Smooth muscle cell (in vitro differentiated cells): ENCODE data around the gene PTPRB. TPM values are rescaled to one million over a fixed set of nuclear protein-coding genes. Genes with fewer than 3 reads are reported as not detected.

Source experiments
- DNase-seq: peaks from one replicate; lab custom pipeline; 2025; ENCODE audit not compliant: unreplicated experiment; lab: John Stamatoyannopoulos, UW
- H2AFZ ChIP-seq: fragments of 200-600 bp; sonication (generic); 2 replicates; pipeline ENCODE4 v1.6.0; 2016; ENCODE audit warnings: antibody characterized with exemption, low read depth, mild to moderate bottlenecking
- H3F3A ChIP-seq: fragments of 200-600 bp; sonication (generic); 2 replicates; pipeline ENCODE4 v1.6.0; 2017; ENCODE audit warnings: antibody characterized with exemption, low read depth
- H3K27ac ChIP-seq: fragments of 200-600 bp; sonication (generic); 2 replicates; pipeline ENCODE4 v1.5.1; 2016; ENCODE audit warnings: low read depth, mild to moderate bottlenecking
- H3K27me3 ChIP-seq: fragments of 200-600 bp; sonication (generic); 2 replicates; pipeline ENCODE4 v1.6.1; 2016; ENCODE audit warnings: low read depth, mild to moderate bottlenecking
- H3K36me3 ChIP-seq: fragments of 200-600 bp; sonication (generic); 2 replicates; pipeline ENCODE4 v1.5.1; 2016; ENCODE audit warnings: low read depth
- H3K4me1 ChIP-seq: fragments of 200-600 bp; sonication (generic); 2 replicates; pipeline ENCODE4 v1.5.1; 2016; ENCODE audit warnings: low read depth
- H3K4me2 ChIP-seq: fragments of 200-600 bp; sonication (generic); 2 replicates; pipeline ENCODE4 v1.6.0; 2016; ENCODE audit warnings: mild to moderate bottlenecking
- H3K4me3 ChIP-seq: fragments of 200-600 bp; sonication (generic); 2 replicates; pipeline ENCODE4 v1.5.1; 2016; ENCODE audit warnings: mild to moderate bottlenecking
- H3K79me2 ChIP-seq: fragments of 200-600 bp; sonication (generic); 2 replicates; pipeline ENCODE4 v1.6.0; 2016; ENCODE audit warnings: low read depth, mild to moderate bottlenecking
- H3K9ac ChIP-seq: fragments of 200-600 bp; sonication (generic); 2 replicates; pipeline ENCODE4 v1.6.0; 2016; ENCODE audit warnings: low read depth
- H3K9me3 ChIP-seq: fragments of 200-600 bp; sonication (generic); replicated peaks from 2 replicates; pipeline ENCODE4 v1.5.1; 2016; ENCODE audit warnings: low read depth
- H4K20me1 ChIP-seq: fragments of 200-600 bp; sonication (generic); 2 replicates; pipeline ENCODE4 v1.6.0; 2016; ENCODE audit warnings: low read depth
- WGBS: methylation state at CpG from one replicate; pipeline ENCODE4 v1.1.7; 2016; ENCODE audit warnings: low lambda C conversion rate; 5-methylcytosine and 5-hydroxymethylcytosine counted together
- polyA plus RNA-seq: library from polyadenylated mRNA; unstranded; fragments of >200 nt; fragmentation: Nextera tagmentation; extraction: Ambion mirVana; gene quantifications from 2 replicates; pipeline ENCODE4 v1.2.1, GENCODE V29; 2016
- total RNA-seq: library from RNA; depleted of rRNA; stranded (reverse); fragments of >200 nt; gene quantifications from 2 replicates; pipeline ENCODE4 v1.2.3, GENCODE V29; 2014
- TF ChIP-seq, protein P1 (sequence below): fragments of 200-600 bp; sonication (generic); IDR thresholded peaks from 2 replicates; pipeline ENCODE4 v1.5.1; 2017; ENCODE audit warnings: borderline replicate concordance, mild to moderate bottlenecking, antibody characterized with exemption; ENCODE audit not compliant: insufficient read depth, poor library complexity, severe bottlenecking

The PTPRB gene
- total and polyA plus RNA-seq, 2 experiments from 2014 or later, result 0.56 to 7.3 TPM

DNA sequence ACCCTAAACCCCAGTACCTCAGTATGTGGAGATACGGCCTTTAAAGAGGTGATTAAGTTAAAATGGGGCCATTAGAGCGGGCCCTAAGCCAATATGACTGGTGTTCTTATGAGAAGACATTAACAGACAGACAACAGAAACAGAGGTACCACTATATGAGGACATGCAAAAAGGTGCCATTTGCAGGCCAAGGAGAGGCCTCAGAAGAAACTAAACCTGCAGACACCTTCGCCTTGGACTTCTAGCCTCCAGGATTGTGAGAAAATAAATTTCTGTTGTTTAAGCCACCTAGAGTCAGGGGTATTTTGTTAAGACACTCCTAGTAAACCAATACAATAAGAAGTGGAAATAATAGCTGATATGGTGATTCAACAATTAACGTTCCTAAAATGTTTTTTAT lies 32.6 kb downstream of the PTPRB start:
- Histone ChIP-seq H3K4me1 (peaks cover 15% of the 10 kb centered on the region), H3K9ac (no peak overlapping the region), H3K27me3 (no peaks in the 10 kb centered on the region), H3K27ac (no peak overlapping the region), H3K4me3 (no peak overlapping the region), H4K20me1 (no peaks in the 10 kb centered on the region), H3K4me2 (no peak overlapping the region), H3F3A (peaks cover 4% of the 10 kb centered on the region), H3K9me3 (peaks cover 4% of the 10 kb centered on the region), H2AFZ (no peak overlapping the region), H3K79me2 (no peaks in the 10 kb centered on the region), H3K36me3 (no peaks in the 10 kb centered on the region)
- TF ChIP-seq, protein P1, sequence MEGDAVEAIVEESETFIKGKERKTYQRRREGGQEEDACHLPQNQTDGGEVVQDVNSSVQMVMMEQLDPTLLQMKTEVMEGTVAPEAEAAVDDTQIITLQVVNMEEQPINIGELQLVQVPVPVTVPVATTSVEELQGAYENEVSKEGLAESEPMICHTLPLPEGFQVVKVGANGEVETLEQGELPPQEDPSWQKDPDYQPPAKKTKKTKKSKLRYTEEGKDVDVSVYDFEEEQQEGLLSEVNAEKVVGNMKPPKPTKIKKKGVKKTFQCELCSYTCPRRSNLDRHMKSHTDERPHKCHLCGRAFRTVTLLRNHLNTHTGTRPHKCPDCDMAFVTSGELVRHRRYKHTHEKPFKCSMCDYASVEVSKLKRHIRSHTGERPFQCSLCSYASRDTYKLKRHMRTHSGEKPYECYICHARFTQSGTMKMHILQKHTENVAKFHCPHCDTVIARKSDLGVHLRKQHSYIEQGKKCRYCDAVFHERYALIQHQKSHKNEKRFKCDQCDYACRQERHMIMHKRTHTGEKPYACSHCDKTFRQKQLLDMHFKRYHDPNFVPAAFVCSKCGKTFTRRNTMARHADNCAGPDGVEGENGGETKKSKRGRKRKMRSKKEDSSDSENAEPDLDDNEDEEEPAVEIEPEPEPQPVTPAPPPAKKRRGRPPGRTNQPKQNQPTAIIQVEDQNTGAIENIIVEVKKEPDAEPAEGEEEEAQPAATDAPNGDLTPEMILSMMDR, result no peak
- 97% methylated on average over 4 of the region's 4 CpGs for WGBS
- no peak for DNase-seq

DNA sequence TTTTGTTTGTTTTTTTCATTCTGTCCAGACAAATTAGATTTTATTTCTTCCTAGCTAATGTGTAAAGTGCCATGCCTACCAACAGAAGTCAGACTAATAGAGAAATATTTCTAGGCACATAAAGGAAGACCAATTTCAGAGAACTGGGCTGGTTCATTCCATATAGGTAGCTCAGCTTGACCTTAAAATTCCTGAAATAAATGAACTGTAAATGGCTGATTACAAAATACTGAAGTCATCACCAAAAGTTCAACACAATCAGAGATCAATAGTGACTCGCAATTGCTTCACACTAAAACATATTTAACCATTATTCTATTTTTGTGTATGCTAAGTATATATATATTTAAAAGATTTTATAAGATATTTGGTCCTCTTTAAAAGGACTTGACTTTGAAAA lies 34.2 kb downstream of the PTPRB start:
- Histone ChIP-seq H4K20me1 (no peaks in the 10 kb centered on the region), H3K4me3 (no peak overlapping the region), H3K27ac (no peak overlapping the region), H3K9me3 (peaks cover 4% of the 10 kb centered on the region), H3K36me3 (no peaks in the 10 kb centered on the region), H3K79me2 (no peaks in the 10 kb centered on the region), H3K9ac (no peak overlapping the region), H3F3A (no peaks in the 10 kb centered on the region), H3K27me3 (no peaks in the 10 kb centered on the region), H2AFZ (no peak overlapping the region), H3K4me1 (peaks cover 8% of the 10 kb centered on the region), H3K4me2 (no peak overlapping the region)
- 94% methylated on average over 1 of the region's 1 CpG for WGBS
- TF ChIP-seq, protein P1, result no peak
- no peak for DNase-seq

DNA sequence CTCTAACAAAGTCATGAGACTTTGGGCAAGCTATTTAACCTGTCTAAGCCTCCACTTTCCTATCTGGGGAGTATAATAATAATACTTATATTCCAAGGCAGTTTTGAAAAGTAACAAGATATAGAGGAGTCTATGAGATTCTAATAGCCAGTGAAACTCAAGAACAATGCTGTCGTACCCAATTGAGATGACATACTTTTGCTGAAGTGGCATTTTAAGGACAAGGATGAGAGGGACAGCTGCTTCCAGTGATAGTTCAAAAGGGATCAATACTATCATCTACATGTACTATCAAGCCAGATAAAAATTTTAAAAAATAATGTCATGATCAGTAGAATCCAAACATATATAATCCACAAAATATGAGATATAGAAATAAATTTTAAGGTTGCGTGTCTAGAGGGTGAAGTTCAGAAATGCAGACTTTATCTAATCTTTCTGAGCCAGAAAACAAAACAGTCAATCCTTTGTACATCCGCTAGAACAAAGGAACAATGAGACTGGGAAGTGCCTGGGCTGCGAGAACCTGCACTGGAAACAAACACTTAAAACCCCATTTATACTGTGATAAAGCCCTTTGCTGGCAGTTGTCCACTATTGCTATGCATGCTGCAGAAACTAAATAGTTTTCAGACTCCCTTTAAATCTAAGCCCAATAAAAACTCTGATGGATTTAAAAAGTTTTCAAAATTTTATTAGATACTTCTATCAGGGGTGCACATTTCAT lies 38.6 kb downstream of the PTPRB start:
- no peak overlapping the region for H3K4me3 ChIP-seq
- H3K9ac ChIP-seq, result no peak overlapping the region
- WGBS, result 82% methylated on average over 4 of the region's 4 CpGs
- no peaks in the 10 kb centered on the region for H4K20me1 ChIP-seq
- no peaks in the 10 kb centered on the region for H3K36me3 ChIP-seq
- no peak overlapping the region for H3K4me2 ChIP-seq
- no peaks in the 10 kb centered on the region for H3K9me3 ChIP-seq
- no peak overlapping the region for H2AFZ ChIP-seq
- H3F3A ChIP-seq, result no peaks in the 10 kb centered on the region
- TF ChIP-seq, protein P1, result no peak
- no peak for DNase-seq
- H3K4me1 ChIP-seq, result no peaks in the 10 kb centered on the region
- H3K27me3 ChIP-seq, result no peaks in the 10 kb centered on the region
- no peak overlapping the region for H3K27ac ChIP-seq
- no peaks in the 10 kb centered on the region for H3K79me2 ChIP-seq

DNA sequence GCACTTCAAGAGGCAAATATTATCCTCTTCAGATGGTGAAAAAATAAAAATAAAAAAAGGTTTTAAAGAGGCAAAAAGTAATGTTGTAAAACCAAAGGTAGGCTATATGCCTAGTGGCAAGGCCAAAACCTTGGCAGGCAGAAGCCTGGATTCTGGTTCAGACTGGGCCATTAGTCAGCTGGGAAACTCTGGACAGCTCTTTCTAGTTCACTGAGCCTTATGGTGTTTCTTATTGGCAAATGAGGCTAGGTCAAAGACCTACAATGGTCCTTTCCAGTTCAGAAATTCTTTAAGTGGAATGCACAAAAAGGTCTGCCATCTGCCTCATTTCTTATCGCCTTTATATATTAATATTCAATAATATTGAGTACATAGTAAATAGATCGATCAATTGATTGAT lies 44.6 kb downstream of the PTPRB start:
- H3K4me3 ChIP-seq, result no peak overlapping the region
- H2AFZ ChIP-seq, result no peak overlapping the region
- H3F3A ChIP-seq, result no peaks in the 10 kb centered on the region
- H3K36me3 ChIP-seq, result no peaks in the 10 kb centered on the region
- no peaks in the 10 kb centered on the region for H3K27me3 ChIP-seq
- DNase-seq, result no peak
- no peaks in the 10 kb centered on the region for H3K9me3 ChIP-seq
- H3K79me2 ChIP-seq, result no peaks in the 10 kb centered on the region
- TF ChIP-seq, protein P1, result no peak
- H3K4me1 ChIP-seq, result no peaks in the 10 kb centered on the region
- no peak overlapping the region for H3K4me2 ChIP-seq
- H4K20me1 ChIP-seq, result no peaks in the 10 kb centered on the region
- no peak overlapping the region for H3K9ac ChIP-seq
- 98% methylated on average over 2 of the region's 2 CpGs for WGBS
- no peak overlapping the region for H3K27ac ChIP-seq
